B cell (primary cell): Measurements from ENCODE around the gene PITRM1. TPM values are rescaled to one million over a fixed set of nuclear protein-coding genes. Genes with fewer than 3 reads are reported as not detected.

Experiments used
- ATAC-seq: fragments of 200-7000 bp; cut with Tn5 transposase; one replicate; pipeline ENCODE4 v1.10.0; 2021; ENCODE audit warnings: low read depth, mild to moderate bottlenecking, moderate number of reproducible peaks, moderate library complexity
- CTCF ChIA-PET: fragments of 350-600 bp; sonication (Branson Sonifier 250); formaldehyde crosslinking; loops from one replicate; lab custom pipeline; 2021; ENCODE audit warnings: antibody characterized with exemption, inconsistent platforms; lab: Charles Lee
- POLR2A ChIA-PET: fragments of 350-600 bp; sonication (Branson Sonifier 250); formaldehyde crosslinking; loops from one replicate; lab custom pipeline; 2021; ENCODE audit warnings: antibody characterized with exemption; lab: Charles Lee
- DNase-seq: peaks from one replicate; pipeline ENCODE4 v3.0.0; 2013
- H2AFZ ChIP-seq: 2 replicates; pipeline ENCODE4 v1.6.1; 2012; ENCODE audit warnings: mild to moderate bottlenecking, low read depth, low read length; ENCODE audit not compliant: insufficient read depth, poor library complexity, severe bottlenecking
- H3K27ac ChIP-seq, 2 donors: 1 replicate in 1 of 2; 2 replicates in 1 of 2; pipeline ENCODE4 v1.5.1; 2012 to 2013; ENCODE audit warnings: low read length in 2 of 2, mild to moderate bottlenecking in 2 of 2, moderate library complexity in 1 of 2
- H3K27me3 ChIP-seq, 4 experiments: fragments of 200-600 bp in 1 of 4; sonication (generic) in 1 of 4; replicated peaks in 1 of 4; 1 replicate in 2 of 4; 2 replicates in 2 of 4; pipeline versions ENCODE4 v1.6.1 to v1.7.0; 2013 to 2016; ENCODE audit warnings: low read length in 3 of 4, mild to moderate bottlenecking in 2 of 4, mixed read lengths in 1 of 4, moderate library complexity in 1 of 4; ENCODE audit not compliant: insufficient read depth in 4 of 4, control insufficient read depth in 3 of 4; ENCODE audit errors: control extremely low read depth in 1 of 4
- H3K36me3 ChIP-seq, 2 experiments: replicated peaks in 1 of 2; 1 replicate in 1 of 2; 2 replicates in 1 of 2; pipeline versions ENCODE4 v1.6.1 to v1.7.1; 2013; ENCODE audit warnings: low read length in 1 of 2; ENCODE audit not compliant: insufficient read depth in 2 of 2, control insufficient read depth in 1 of 2; ENCODE audit errors: control extremely low read depth in 1 of 2, extremely low read depth in 1 of 2
- H3K4me1 ChIP-seq, 2 donors: fragments of 200-600 bp in 1 of 2; sonication (generic) in 1 of 2; 1 replicate in 1 of 2; 2 replicates in 1 of 2; pipeline versions ENCODE4 v1.5.1 to v1.6.1; 2013 to 2017; ENCODE audit warnings: low read length in 2 of 2; ENCODE audit not compliant: control insufficient read depth in 2 of 2, insufficient read depth in 2 of 2
- H3K4me2 ChIP-seq: replicated peaks from 2 replicates; pipeline ENCODE3; 2012; ENCODE audit warnings: mild to moderate bottlenecking, low read depth, low read length; ENCODE audit not compliant: poor library complexity, severe bottlenecking
- H3K4me3 ChIP-seq, 5 experiments: fragments of 200-600 bp in 1 of 5; sonication (generic) in 1 of 5; 1 replicate in 3 of 5; 2 replicates in 2 of 5; pipeline versions ENCODE4 v1.5.1 to v1.7.0; 2011 to 2016; ENCODE audit warnings: low read length in 4 of 5, mild to moderate bottlenecking in 4 of 5, low read depth in 2 of 5, control low read depth in 1 of 5, moderate library complexity in 1 of 5; ENCODE audit not compliant: insufficient read depth in 1 of 5; ENCODE audit errors: control extremely low read depth in 1 of 5, extremely low read depth in 1 of 5
- H3K79me2 ChIP-seq: fragments of 200-600 bp; sonication (generic); one replicate; pipeline ENCODE4 v1.6.0; 2016; ENCODE audit warnings: low read length; ENCODE audit not compliant: control insufficient read depth, insufficient read depth
- H3K9ac ChIP-seq: fragments of 200-600 bp; sonication (generic); 2 replicates; pipeline ENCODE4 v1.6.1; 2017; ENCODE audit warnings: mild to moderate bottlenecking, low read length, moderate library complexity
- H3K9me3 ChIP-seq, 3 donors: one replicate each; pipeline versions ENCODE4 v1.6.1 to v1.7.1; 2013; ENCODE audit warnings: low read length in 2 of 3; ENCODE audit not compliant: control insufficient read depth in 2 of 3, insufficient read depth in 1 of 3; ENCODE audit errors: control extremely low read depth in 1 of 3
- H4K20me1 ChIP-seq: 2 replicates; pipeline ENCODE4 v1.6.0; 2012; ENCODE audit warnings: mild to moderate bottlenecking, low read length; ENCODE audit not compliant: insufficient read depth, control insufficient read depth, poor library complexity, severe bottlenecking
- H3K27ac Mint-ChIP-seq: one replicate; pipeline ENCODE4 v1.8.0; 2021; ENCODE audit warnings: mixed read lengths
- H3K27me3 Mint-ChIP-seq: one replicate; pipeline ENCODE4 v1.8.0; 2021; ENCODE audit warnings: mixed read lengths
- H3K4me1 Mint-ChIP-seq: one replicate; pipeline ENCODE4 v1.8.0; 2021; ENCODE audit warnings: mixed read lengths
- H3K4me3 Mint-ChIP-seq: one replicate; pipeline ENCODE4 v1.8.0; 2021; ENCODE audit warnings: mixed read lengths
- H3K9me3 Mint-ChIP-seq: one replicate; pipeline ENCODE4 v1.8.0; 2022; ENCODE audit warnings: mixed read lengths; ENCODE audit not compliant: insufficient read depth
- EZH2 ChIP-seq: IDR thresholded peaks from 2 replicates; pipeline ENCODE4 v1.6.1; 2012; ENCODE audit warnings: borderline replicate concordance, low read depth, mild to moderate bottlenecking, moderate library complexity, low read length; ENCODE audit not compliant: insufficient read depth, poor library complexity, severe bottlenecking
- WGBS: methylation state at CpG from one replicate; pipeline ENCODE4 v1.1.5; 2013; ENCODE audit warnings: missing lambda C conversion rate; ENCODE audit not compliant: insufficient coverage; 5-methylcytosine and 5-hydroxymethylcytosine counted together
- intact Hi-C: fragments of 100-400 bp; cut with micrococcal nuclease; formaldehyde crosslinking; loops from one replicate; pipeline ENCODE4 v1.10.0; 2022
- polyA plus RNA-seq: library from polyadenylated mRNA; depleted of rRNA; stranded (reverse); fragments of >200 nt; gene quantifications from 2 replicates; pipeline ENCODE4 v1.2.3, GENCODE V29; 2012
- total RNA-seq, 2 donors: library from RNA; stranded (reverse); fragments of 120-200 nt in 1 of 2; gene quantifications; 1 replicate in 1 of 2; 2 replicates in 1 of 2; pipeline versions ENCODE4 v1.2.3 to v1.2.4, GENCODE V29; 2013 to 2022
- TF ChIP-seq, protein P1 (sequence below): fragments of 200-600 bp; IDR thresholded peaks from one replicate; pipeline ENCODE4 v1.8.0; 2022; ENCODE audit warnings: antibody characterized with exemption, mild to moderate bottlenecking

Gene PITRM1
- total and polyA plus RNA-seq, 2 donors (not counting 1 experiment from before 2014, with no cell fraction given): 50.7 to 71.1 TPM

DNA sequence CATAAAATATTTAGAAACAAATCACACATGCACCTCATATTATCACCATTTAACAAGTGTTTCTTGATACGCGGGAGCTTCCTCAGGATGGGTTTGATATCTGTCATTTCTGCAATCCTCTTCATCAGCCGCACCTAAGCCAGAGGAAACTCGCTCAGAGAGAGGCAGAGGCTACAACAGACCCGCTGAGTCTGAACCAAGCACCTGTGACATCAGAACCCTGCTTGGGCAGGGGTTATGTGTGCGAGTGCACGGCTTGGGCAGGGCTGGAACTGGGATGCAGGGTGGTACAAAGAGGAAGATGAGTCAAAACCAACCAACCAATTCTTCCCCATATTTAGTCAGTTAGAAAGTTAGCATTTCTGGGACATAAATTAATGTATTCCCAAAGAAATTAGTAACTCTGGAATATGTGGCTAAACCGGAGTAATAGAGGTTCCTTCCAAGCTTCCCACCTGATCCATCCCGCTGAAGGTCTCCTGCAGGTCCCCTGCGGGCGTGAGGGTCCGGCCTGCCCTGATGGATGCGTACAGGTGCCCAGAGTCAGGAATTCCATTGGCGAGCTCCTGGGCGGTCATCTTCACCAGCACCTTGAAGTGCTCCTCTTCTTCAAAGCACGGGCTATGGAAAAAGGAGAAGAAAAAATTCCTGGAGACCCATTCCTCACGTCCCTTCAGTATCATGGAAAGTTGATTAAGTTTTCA is 25.3 kb downstream of the PITRM1 start:
- H3K27me3 Mint-ChIP-seq: no peaks in the 10 kb centered on the region
- DNase-seq: no peak
- Histone ChIP-seq H4K20me1 (no peaks in the 10 kb centered on the region), H3K27ac (no peak overlapping the region), H3K9me3 (no peaks in the 10 kb centered on the region), H2AFZ (no peak overlapping the region), H3K4me1 (no peaks in the 10 kb centered on the region), H3K79me2 (no peaks in the 10 kb centered on the region), H3K4me3 (no peak overlapping the region), H3K4me2 (no peak overlapping the region), H3K9ac (no peak overlapping the region), H3K36me3 (peaks cover 0 to 81% of the 10 kb centered on the region in 2 experiments), H3K27me3 (no peaks in the 10 kb centered on the region)
- no peak overlapping the region for H3K27ac Mint-ChIP-seq
- no peaks in the 10 kb centered on the region for H3K9me3 Mint-ChIP-seq
- intact Hi-C loops: no loop called here
- ChIA-PET POLR2A (no interaction called here), CTCF (no interaction called here)
- WGBS: 92% methylated on average over 12 of the region's 17 CpGs
- TF ChIP-seq EZH2: no peak
- TF ChIP-seq, protein P1, sequence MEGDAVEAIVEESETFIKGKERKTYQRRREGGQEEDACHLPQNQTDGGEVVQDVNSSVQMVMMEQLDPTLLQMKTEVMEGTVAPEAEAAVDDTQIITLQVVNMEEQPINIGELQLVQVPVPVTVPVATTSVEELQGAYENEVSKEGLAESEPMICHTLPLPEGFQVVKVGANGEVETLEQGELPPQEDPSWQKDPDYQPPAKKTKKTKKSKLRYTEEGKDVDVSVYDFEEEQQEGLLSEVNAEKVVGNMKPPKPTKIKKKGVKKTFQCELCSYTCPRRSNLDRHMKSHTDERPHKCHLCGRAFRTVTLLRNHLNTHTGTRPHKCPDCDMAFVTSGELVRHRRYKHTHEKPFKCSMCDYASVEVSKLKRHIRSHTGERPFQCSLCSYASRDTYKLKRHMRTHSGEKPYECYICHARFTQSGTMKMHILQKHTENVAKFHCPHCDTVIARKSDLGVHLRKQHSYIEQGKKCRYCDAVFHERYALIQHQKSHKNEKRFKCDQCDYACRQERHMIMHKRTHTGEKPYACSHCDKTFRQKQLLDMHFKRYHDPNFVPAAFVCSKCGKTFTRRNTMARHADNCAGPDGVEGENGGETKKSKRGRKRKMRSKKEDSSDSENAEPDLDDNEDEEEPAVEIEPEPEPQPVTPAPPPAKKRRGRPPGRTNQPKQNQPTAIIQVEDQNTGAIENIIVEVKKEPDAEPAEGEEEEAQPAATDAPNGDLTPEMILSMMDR: no peak
- ATAC-seq: no peak
- no peaks in the 10 kb centered on the region for H3K4me1 Mint-ChIP-seq
- no peak overlapping the region for H3K4me3 Mint-ChIP-seq

DNA sequence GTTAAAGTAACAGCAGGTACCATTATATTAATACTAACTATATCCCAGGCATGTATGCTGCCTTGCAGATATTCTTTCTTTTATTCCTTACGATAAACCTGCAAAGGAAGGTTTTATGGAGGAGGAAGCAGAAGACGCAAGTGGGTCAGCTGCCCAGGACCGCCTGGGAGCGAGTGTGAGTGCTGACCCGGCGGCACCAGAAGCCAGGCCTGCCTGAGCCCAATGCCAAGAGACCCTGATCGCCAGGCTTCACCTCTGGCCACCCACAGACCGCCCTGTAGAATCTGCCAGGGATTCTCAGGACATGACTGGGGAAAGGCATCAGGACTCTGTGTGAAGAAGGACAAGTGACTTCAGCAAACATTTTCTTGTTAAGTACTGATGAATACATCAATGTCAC is 26.3 kb downstream of the PITRM1 start:
- no peaks in the 10 kb centered on the region for H3K27me3 Mint-ChIP-seq
- H3K36me3 ChIP-seq: peaks cover 0 to 85% of the 10 kb centered on the region in 2 experiments
- H3K4me2 ChIP-seq: no peak overlapping the region
- ATAC-seq (no peak), DNase-seq (no peak)
- no peaks in the 10 kb centered on the region for H3K79me2 ChIP-seq
- H4K20me1 ChIP-seq: no peaks in the 10 kb centered on the region
- no peak overlapping the region for H3K4me3 ChIP-seq
- H3K27me3 ChIP-seq: no peaks in the 10 kb centered on the region
- no peaks in the 10 kb centered on the region for H3K9me3 Mint-ChIP-seq
- H3K4me1 Mint-ChIP-seq: no peaks in the 10 kb centered on the region
- no peak for TF ChIP-seq EZH2
- TF ChIP-seq, protein P1: no peak
- H3K4me1 ChIP-seq: no peaks in the 10 kb centered on the region
- CTCF ChIA-PET: no interaction called here
- no peak overlapping the region for H2AFZ ChIP-seq
- H3K9me3 ChIP-seq: no peaks in the 10 kb centered on the region
- intact Hi-C loops: no loop called here
- POLR2A ChIA-PET: no interaction called here
- no peak overlapping the region for H3K4me3 Mint-ChIP-seq
- H3K9ac ChIP-seq: no peak overlapping the region
- no peak overlapping the region for H3K27ac ChIP-seq
- WGBS: 98% methylated on average over 7 of the region's 8 CpGs
- no peak overlapping the region for H3K27ac Mint-ChIP-seq
